ENCODE results near the gene CEP164. TPM values are rescaled to one million over a fixed set of nuclear protein-coding genes. Genes with fewer than 3 reads are reported as not detected.

The CEP164 gene
- total and polyA plus RNA-seq, 2 of the 8 experiments (the other 6 are each of a cell fraction or from before 2014, with no cell fraction given) = 8.4 to 20.8 TPM

GRCh38 chr11:117426297-117426685 is 98.6 kb downstream of the CEP164 start (continued):
- no peak for TF ChIP-seq PHF8 (conservative IDR thresholded peaks at IDR 0.05; ENCODE audit: low read depth, low read length)
- 0 out of 2 replicates have a peak, but pooled peaks have one; percentile 35 for TF ChIP-seq YY1 (IDR thresholded peaks at IDR 0.05; ENCODE audit: low read depth, low read length)
- no peak for TF ChIP-seq TAF1 (IDR thresholded peaks at IDR 0.05; ENCODE audit: low read depth, low read length)
- TF ChIP-seq TEAD4 (IDR thresholded peaks at IDR 0.05; ENCODE audit: low read depth, low read length) = peak; percentile 67
- no peak for TF ChIP-seq POLR2A (IDR thresholded peaks at IDR 0.05; ENCODE audit: control extremely low read depth in 1 of 2, low read depth in 2 of 2, low read length in 2 of 2)
- peak; percentile 93 to 99 (median 97) for TF ChIP-seq CTCF (IDR thresholded peaks at IDR 0.05; ENCODE audit: control extremely low read depth in 1 of 3, insufficient read depth in 1 of 3, low read depth in 1 of 3, low read length in 3 of 3)
